Skeletal muscle cell (primary cell): ENCODE data around the gene PTPRK.

Source experiments
- DNase-seq: peaks from one replicate; pipeline ENCODE4 v3.0.0-alpha.2; 2010; ENCODE audit warnings: low read depth
- H3K4me3 ChIP-seq: 2 replicates; pipeline ENCODE4 v1.5.1; 2011; ENCODE audit warnings: low read depth, mild to moderate bottlenecking, control low read depth, low read length, moderate library complexity

Gene PTPRK

GRCh38 chr6:128412680-128413079 lies 107.7 kb downstream of the PTPRK start:
- no peak overlapping the region for H3K4me3 ChIP-seq
- DNase-seq, result no peak

GRCh38 chr6:128410584-128410983 lies 109.8 kb downstream of the PTPRK start:
- H3K4me3 ChIP-seq, result no peak overlapping the region
- DNase-seq, result no peak

- no peak for DNase-seq
- H3K4me3 ChIP-seq, result no peak overlapping the region
Observed at GRCh38 chr6:128409003-128409402, 111.4 kb downstream of the PTPRK start.

- H3K4me3 ChIP-seq, result no peak overlapping the region
- DNase-seq, result no peak
Observed at GRCh38 chr6:128406453-128406852, 113.9 kb downstream of the PTPRK start.

- H3K4me3 ChIP-seq, result no peak overlapping the region
- DNase-seq, result no peak
Observed at GRCh38 chr6:128403618-128404444, 116.6 kb downstream of the PTPRK start.

- DNase-seq, result no peak
Observed at GRCh38 chr6:128400875-128401274, 119.5 kb downstream of the PTPRK start.

GRCh38 chr6:128397996-128398395 lies 122.4 kb downstream of the PTPRK start:
- peak; percentile 66 for DNase-seq
- peak overlapping the region; percentile 33 for H3K4me3 ChIP-seq

More at GRCh38 chr6:128400875-128401274, 119.5 kb downstream of the PTPRK start:
- H3K4me3 ChIP-seq, result no peak overlapping the region

- no peak for DNase-seq
Observed at GRCh38 chr6:128395596-128395995, 124.8 kb downstream of the PTPRK start.

GRCh38 chr6:128395188-128395587 lies 125.2 kb downstream of the PTPRK start:
- no peak for DNase-seq
- H3K4me3 ChIP-seq, result no peak overlapping the region

More at GRCh38 chr6:128395596-128395995, 124.8 kb downstream of the PTPRK start:
- no peak overlapping the region for H3K4me3 ChIP-seq

GRCh38 chr6:128394167-128394566 lies 126.2 kb downstream of the PTPRK start:
- no peak overlapping the region for H3K4me3 ChIP-seq
- no peak for DNase-seq

- H3K4me3 ChIP-seq, result no peak overlapping the region
- DNase-seq, result no peak
Observed at GRCh38 chr6:128389820-128390534, 130.4 kb downstream of the PTPRK start.

GRCh38 chr6:128388380-128388779 lies 132.0 kb downstream of the PTPRK start:
- DNase-seq, result no peak
- H3K4me3 ChIP-seq, result no peak overlapping the region

- no peak for DNase-seq
- no peak overlapping the region for H3K4me3 ChIP-seq
Observed at GRCh38 chr6:128380891-128381290, 139.5 kb downstream of the PTPRK start.

- no peak overlapping the region for H3K4me3 ChIP-seq
- DNase-seq, result no peak
Observed at GRCh38 chr6:128379577-128379976, 140.8 kb downstream of the PTPRK start.

GRCh38 chr6:128376952-128377503 lies 143.4 kb downstream of the PTPRK start:
- no peak for DNase-seq
- H3K4me3 ChIP-seq, result no peak overlapping the region

- no peak overlapping the region for H3K4me3 ChIP-seq
- no peak for DNase-seq
Observed at GRCh38 chr6:128371136-128371535, 149.3 kb downstream of the PTPRK start.

GRCh38 chr6:128370072-128370471 lies 150.3 kb downstream of the PTPRK start:
- peak; percentile 31 for DNase-seq
- no peak overlapping the region for H3K4me3 ChIP-seq

GRCh38 chr6:128368213-128368944 lies 152.0 kb downstream of the PTPRK start:
- DNase-seq, result no peak
- H3K4me3 ChIP-seq, result no peak overlapping the region

GRCh38 chr6:128367437-128367836 lies 153.0 kb downstream of the PTPRK start:
- DNase-seq, result no peak
- H3K4me3 ChIP-seq, result no peak overlapping the region
